Hepatocyte (in vitro differentiated cells): Measurements from ENCODE around the gene MATCAP1. TPM values are rescaled to one million over a fixed set of nuclear protein-coding genes. Genes with fewer than 3 reads are reported as not detected.

Experiments used
- DNase-seq: peaks from one replicate; pipeline ENCODE4 v3.0.0-alpha.2; 2016; ENCODE audit warnings: low spot score
- H2AFZ ChIP-seq: fragments of 200-600 bp; sonication (generic); 2 replicates; pipeline ENCODE4 v1.6.0; 2016; ENCODE audit warnings: antibody characterized with exemption, mild to moderate bottlenecking
- H3K27ac ChIP-seq: fragments of 200-600 bp; sonication (generic); 2 replicates; pipeline ENCODE4 v1.5.1; 2016; ENCODE audit warnings: mild to moderate bottlenecking
- H3K27me3 ChIP-seq: fragments of 200-600 bp; sonication (generic); 2 replicates; pipeline ENCODE4 v1.6.1; 2016
- H3K36me3 ChIP-seq: fragments of 200-600 bp; sonication (generic); replicated peaks from 2 replicates; pipeline ENCODE4 v1.5.1; 2016; ENCODE audit warnings: low read depth; ENCODE audit not compliant: insufficient read depth
- H3K4me1 ChIP-seq: fragments of 200-600 bp; sonication (generic); 2 replicates; pipeline ENCODE4 v1.5.1; 2016; ENCODE audit warnings: mild to moderate bottlenecking, moderate library complexity; ENCODE audit not compliant: insufficient read depth
- H3K4me2 ChIP-seq: fragments of 200-600 bp; sonication (generic); 2 replicates; pipeline ENCODE4 v1.6.0; 2016
- H3K4me3 ChIP-seq: fragments of 200-600 bp; sonication (generic); 2 replicates; pipeline ENCODE4 v1.5.1; 2016; ENCODE audit warnings: mild to moderate bottlenecking
- H3K79me2 ChIP-seq: fragments of 200-600 bp; sonication (generic); 2 replicates; pipeline ENCODE4 v1.6.0; 2017; ENCODE audit warnings: mild to moderate bottlenecking
- H3K9me2 ChIP-seq: fragments of 200-600 bp; sonication (generic); replicated peaks from 2 replicates; pipeline ENCODE4 v1.6.0; 2017; ENCODE audit warnings: mild to moderate bottlenecking; ENCODE audit not compliant: insufficient read depth
- H3K9me3 ChIP-seq: fragments of 200-600 bp; sonication (generic); 2 replicates; pipeline ENCODE4 v1.5.1; 2016; ENCODE audit warnings: low read depth, mild to moderate bottlenecking
- H4K20me1 ChIP-seq: fragments of 200-600 bp; sonication (generic); 2 replicates; pipeline ENCODE4 v1.6.0; 2016; ENCODE audit warnings: mild to moderate bottlenecking; ENCODE audit not compliant: insufficient read depth, poor library complexity, severe bottlenecking
- EZH2 ChIP-seq: fragments of 200-600 bp; sonication (generic); IDR thresholded peaks from 2 replicates; pipeline ENCODE4 v1.6.1; 2016; ENCODE audit warnings: antibody characterized with exemption, mild to moderate bottlenecking, borderline replicate concordance
- EZH2phosphoT487 ChIP-seq: fragments of 200-600 bp; sonication (generic); IDR thresholded peaks from one replicate; pipeline ENCODE4 v1.6.1; 2018; ENCODE audit warnings: antibody characterized with exemption, mild to moderate bottlenecking, low read depth, moderate library complexity; ENCODE audit not compliant: unreplicated experiment, severe bottlenecking
- WGBS: methylation state at CpG from one replicate; pipeline ENCODE4 v1.1.6; 2016; ENCODE audit warnings: low lambda C conversion rate; ENCODE audit errors: missing lambda C conversion rate; 5-methylcytosine and 5-hydroxymethylcytosine counted together
- polyA plus RNA-seq: library from polyadenylated mRNA; unstranded; fragments of >200 nt; fragmentation: Nextera tagmentation; extraction: Ambion mirVana; gene quantifications from 2 replicates; pipeline ENCODE4 v1.2.1, GENCODE V29; 2016
- total RNA-seq: library from RNA; depleted of rRNA; stranded (reverse); fragments of >200 nt; gene quantifications from 2 replicates; pipeline ENCODE4 v1.2.3, GENCODE V29; 2014
- TF ChIP-seq, protein P1 (sequence below): fragments of 200-600 bp; sonication (generic); IDR thresholded peaks from 2 replicates; pipeline ENCODE4 v1.5.1; 2016; ENCODE audit warnings: antibody characterized with exemption, mild to moderate bottlenecking; ENCODE audit not compliant: poor library complexity

MATCAP1 gene
- total and polyA plus RNA-seq, 2 experiments from 2014 or later: 22.3 to 25.4 TPM

GRCh38 chr16:67149276-67150046 is 34.3 kb downstream of the MATCAP1 start:
- peaks cover 10% of the 10 kb centered on the region for H3K4me1 ChIP-seq
- H2AFZ ChIP-seq: no peak overlapping the region
- H3K9me3 ChIP-seq: no peaks in the 10 kb centered on the region
- H3K9me2 ChIP-seq: no peaks in the 10 kb centered on the region
- 80% methylated on average over 71 of the region's 77 CpGs for WGBS
- peak overlapping the region; percentile 92 for H3K4me2 ChIP-seq
- no peak for TF ChIP-seq EZH2phosphoT487
- TF ChIP-seq EZH2: no peak
- TF ChIP-seq, protein P1, sequence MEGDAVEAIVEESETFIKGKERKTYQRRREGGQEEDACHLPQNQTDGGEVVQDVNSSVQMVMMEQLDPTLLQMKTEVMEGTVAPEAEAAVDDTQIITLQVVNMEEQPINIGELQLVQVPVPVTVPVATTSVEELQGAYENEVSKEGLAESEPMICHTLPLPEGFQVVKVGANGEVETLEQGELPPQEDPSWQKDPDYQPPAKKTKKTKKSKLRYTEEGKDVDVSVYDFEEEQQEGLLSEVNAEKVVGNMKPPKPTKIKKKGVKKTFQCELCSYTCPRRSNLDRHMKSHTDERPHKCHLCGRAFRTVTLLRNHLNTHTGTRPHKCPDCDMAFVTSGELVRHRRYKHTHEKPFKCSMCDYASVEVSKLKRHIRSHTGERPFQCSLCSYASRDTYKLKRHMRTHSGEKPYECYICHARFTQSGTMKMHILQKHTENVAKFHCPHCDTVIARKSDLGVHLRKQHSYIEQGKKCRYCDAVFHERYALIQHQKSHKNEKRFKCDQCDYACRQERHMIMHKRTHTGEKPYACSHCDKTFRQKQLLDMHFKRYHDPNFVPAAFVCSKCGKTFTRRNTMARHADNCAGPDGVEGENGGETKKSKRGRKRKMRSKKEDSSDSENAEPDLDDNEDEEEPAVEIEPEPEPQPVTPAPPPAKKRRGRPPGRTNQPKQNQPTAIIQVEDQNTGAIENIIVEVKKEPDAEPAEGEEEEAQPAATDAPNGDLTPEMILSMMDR: no peak
- peaks cover 4% of the 10 kb centered on the region for H3K79me2 ChIP-seq
- DNase-seq: no peak
- H3K4me3 ChIP-seq: peak overlapping the region; percentile 82
- peaks cover 7% of the 10 kb centered on the region for H3K27me3 ChIP-seq
- H3K36me3 ChIP-seq: no peaks in the 10 kb centered on the region
- no peaks in the 10 kb centered on the region for H4K20me1 ChIP-seq
- H3K27ac ChIP-seq: peak overlapping the region; percentile 98

DNA sequence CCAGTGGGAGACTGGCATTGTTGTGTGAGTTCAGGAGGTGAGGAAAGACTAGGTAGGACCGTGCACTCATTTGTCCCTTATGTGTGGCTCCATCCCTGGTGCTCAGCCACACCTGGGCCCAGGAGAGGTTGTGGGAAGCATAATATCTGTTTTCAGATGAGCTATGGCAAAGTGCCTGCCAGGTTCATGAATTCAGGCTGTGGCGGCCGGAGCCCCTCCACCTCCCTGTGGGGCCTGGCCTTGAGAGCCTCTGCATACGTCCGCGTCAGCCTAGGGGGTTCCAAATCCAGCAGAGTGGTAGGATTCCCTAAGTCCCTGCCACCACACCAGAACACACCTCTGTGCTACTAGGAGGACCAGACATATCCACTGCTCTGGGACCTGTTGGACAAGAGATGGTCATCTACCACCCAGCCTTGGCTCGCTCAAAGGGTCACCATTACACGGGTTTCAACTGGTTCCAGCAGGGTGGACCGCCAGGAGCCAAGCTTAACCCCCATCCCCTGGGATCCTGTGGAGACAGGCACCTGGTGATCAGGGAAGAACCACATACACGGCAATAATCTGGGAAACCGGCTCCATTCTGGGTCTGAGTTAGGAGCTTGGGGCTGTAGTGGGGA is 35.0 kb downstream of the MATCAP1 start:
- TF ChIP-seq EZH2phosphoT487: no peak
- TF ChIP-seq, protein P1: no peak
- no peak for TF ChIP-seq EZH2
- H2AFZ ChIP-seq: no peak overlapping the region
- 94% methylated on average over 11 of the region's 11 CpGs for WGBS

GRCh38 chr16:67148221-67148620 is 35.5 kb downstream of the MATCAP1 start:
- Histone ChIP-seq H3K4me3 (no peak overlapping the region), H3K27ac (no peak overlapping the region), H3K4me2 (no peak overlapping the region), H3K79me2 (peaks cover 4% of the 10 kb centered on the region), H3K9me3 (no peaks in the 10 kb centered on the region), H4K20me1 (no peaks in the 10 kb centered on the region), H2AFZ (no peak overlapping the region), H3K9me2 (no peaks in the 10 kb centered on the region), H3K36me3 (no peaks in the 10 kb centered on the region), H3K4me1 (peaks cover 10% of the 10 kb centered on the region), H3K27me3 (no peaks in the 10 kb centered on the region)
- TF ChIP-seq EZH2 (no peak), EZH2phosphoT487 (no peak)
- TF ChIP-seq, protein P1: no peak
- DNase-seq: no peak
- WGBS: 100% methylated on average over 2 of the region's 2 CpGs

More for the DNA sequence above, 35.0 kb downstream of the MATCAP1 start:
- Histone ChIP-seq H3K27ac (no peak overlapping the region), H3K4me1 (peaks cover 10% of the 10 kb centered on the region), H4K20me1 (no peaks in the 10 kb centered on the region), H3K9me2 (no peaks in the 10 kb centered on the region), H3K4me3 (no peak overlapping the region), H3K4me2 (peak overlapping the region; percentile 92), H3K36me3 (no peaks in the 10 kb centered on the region), H3K9me3 (no peaks in the 10 kb centered on the region), H3K79me2 (peaks cover 4% of the 10 kb centered on the region), H3K27me3 (no peaks in the 10 kb centered on the region)
- no peak for DNase-seq
